Epidermal melanocyte (primary cell): Measurements from ENCODE around the gene IVL.

Experiments
- DNase-seq: peaks from one replicate; pipeline ENCODE4 v3.0.0; 2011; ENCODE audit warnings: low spot score; ENCODE audit not compliant: insufficient read length

IVL gene, protein sequence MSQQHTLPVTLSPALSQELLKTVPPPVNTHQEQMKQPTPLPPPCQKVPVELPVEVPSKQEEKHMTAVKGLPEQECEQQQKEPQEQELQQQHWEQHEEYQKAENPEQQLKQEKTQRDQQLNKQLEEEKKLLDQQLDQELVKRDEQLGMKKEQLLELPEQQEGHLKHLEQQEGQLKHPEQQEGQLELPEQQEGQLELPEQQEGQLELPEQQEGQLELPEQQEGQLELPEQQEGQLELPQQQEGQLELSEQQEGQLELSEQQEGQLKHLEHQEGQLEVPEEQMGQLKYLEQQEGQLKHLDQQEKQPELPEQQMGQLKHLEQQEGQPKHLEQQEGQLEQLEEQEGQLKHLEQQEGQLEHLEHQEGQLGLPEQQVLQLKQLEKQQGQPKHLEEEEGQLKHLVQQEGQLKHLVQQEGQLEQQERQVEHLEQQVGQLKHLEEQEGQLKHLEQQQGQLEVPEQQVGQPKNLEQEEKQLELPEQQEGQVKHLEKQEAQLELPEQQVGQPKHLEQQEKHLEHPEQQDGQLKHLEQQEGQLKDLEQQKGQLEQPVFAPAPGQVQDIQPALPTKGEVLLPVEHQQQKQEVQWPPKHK

GRCh38 chr1:152907686-152908601 lies at the start of gene IVL:
TSS of gene IVL (plus strand) at chr1:152908546. CDS start at chr1:152909798, 1,252 bp downstream.
- DNase-seq = no peak

DNA sequence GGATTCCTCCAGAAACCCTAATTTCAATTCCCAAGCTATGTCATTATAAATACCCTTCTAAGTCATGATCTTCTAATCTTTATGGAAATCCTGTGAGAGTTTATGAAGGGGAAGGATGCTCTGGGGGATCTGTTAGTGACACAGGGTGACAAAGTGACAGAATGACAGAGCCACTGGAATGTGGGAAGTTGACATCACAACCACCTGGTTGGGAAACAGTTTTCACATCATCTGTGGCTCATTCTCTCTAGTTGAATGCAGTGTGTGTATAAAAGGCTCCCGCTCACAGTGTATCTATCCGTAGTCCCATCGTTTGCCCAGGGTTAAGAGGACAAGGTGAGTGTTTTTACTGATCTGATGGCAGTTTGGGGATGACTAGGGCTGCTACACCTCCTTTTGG lies 48.6 kb upstream of the IVL start, which contains the start of gene LCE7A:
LCE7A (plus strand) TSS at position 301 of the 400 bp plus-strand sequence. CDS start 702 bp downstream, outside the sequence.
- no peak for DNase-seq

GRCh38 chr1:152860129-152860528 lies 48.2 kb upstream of the IVL start:
- no peak for DNase-seq

- no peak for DNase-seq
Observed at GRCh38 chr1:152861374-152861773, 47.0 kb upstream of the IVL start.

DNA sequence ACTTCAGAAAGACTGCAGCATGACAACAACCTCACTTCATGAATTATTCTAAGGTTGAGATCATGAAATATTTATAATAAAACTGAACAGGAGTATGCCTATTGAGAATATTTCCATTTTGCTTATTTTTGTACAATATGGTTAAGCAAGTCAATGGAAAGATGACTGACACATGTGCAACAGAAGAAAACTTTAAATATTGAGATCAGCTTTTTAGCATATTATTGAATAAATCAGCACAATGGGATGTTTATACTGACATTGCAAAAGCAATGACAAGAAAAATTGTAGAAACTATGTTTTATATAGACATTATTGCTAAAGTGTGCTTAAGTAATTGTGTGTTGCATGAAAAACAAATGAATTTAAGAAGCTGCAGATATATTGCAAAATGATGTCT lies 43.9 kb upstream of the IVL start:
- no peak for DNase-seq

GRCh38 chr1:152866321-152866720 lies 42.0 kb upstream of the IVL start:
- no peak for DNase-seq

GRCh38 chr1:152869808-152870419 lies 38.4 kb upstream of the IVL start:
- peak; percentile 62 for DNase-seq

DNA sequence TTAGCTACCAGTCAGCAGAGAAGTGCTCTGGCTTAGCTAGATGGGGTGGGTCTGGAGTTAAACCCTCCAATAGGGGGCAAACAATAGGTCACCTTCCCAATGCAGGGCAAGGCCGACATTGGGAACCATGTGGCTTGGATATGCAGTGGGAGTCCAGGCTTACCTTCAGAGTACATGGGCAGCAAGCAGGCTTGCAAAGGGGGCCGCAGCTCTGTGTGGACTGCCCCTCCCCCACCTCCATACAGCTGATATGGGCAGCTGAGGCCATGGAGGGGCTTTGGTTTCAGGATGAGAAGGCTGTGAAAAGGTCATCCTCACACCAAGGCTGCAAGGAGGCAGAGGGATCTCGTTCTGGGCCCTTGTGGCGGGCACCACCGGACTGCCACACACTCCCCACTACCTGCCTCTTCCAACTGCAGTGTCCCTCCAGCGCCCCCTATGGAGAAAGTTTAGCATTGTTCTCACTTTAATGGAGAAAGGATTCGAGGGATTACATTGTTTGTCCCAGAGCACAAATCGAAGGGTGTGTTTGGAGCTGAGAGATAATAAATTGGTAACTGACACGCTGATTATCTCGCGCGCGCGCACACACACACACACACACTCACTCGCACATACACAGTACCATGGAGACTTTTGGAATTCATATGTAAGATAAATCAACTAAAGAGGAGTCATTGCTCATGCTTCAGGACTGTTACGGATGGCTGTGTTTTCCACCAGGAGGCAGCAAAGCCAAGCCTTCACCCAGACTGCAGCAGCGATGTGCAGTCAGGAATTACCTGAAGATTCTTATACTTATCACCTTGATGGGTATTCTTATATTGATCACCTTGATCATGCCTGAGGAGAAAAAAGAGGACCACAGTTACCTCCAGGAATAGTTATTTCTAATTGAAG lies 37.3 kb upstream of the IVL start:
- no peak for DNase-seq

DNA sequence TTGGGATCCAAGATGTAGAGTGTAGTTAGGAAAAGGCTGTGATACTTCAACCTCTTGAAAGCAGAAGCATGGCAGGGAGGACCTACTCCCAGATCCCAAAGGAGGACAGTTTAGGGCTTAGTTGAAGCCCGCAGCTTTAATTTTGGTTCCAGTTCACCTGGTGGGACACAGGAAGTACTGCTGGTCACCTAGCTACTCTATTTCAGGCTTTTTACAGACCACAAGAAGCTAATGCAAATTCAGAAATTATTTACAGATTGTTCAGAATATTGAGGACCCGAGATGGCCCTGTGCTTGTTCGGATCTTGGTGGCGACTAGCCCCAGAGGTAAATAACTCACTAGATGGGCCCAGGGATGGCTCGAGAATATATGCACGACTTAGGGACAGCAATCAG lies 36.6 kb upstream of the IVL start:
- no peak for DNase-seq

GRCh38 chr1:152873495-152873894 lies 34.9 kb upstream of the IVL start:
- DNase-seq = no peak

GRCh38 chr1:152876827-152877226 lies 31.5 kb upstream of the IVL start:
- DNase-seq = no peak

GRCh38 chr1:152878042-152878441 lies 30.3 kb upstream of the IVL start, which contains the start of gene SMCP:
TSS of gene SMCP (plus strand) at chr1:152878322. CDS start at chr1:152884423, 6,101 bp downstream.
- no peak for DNase-seq

DNA sequence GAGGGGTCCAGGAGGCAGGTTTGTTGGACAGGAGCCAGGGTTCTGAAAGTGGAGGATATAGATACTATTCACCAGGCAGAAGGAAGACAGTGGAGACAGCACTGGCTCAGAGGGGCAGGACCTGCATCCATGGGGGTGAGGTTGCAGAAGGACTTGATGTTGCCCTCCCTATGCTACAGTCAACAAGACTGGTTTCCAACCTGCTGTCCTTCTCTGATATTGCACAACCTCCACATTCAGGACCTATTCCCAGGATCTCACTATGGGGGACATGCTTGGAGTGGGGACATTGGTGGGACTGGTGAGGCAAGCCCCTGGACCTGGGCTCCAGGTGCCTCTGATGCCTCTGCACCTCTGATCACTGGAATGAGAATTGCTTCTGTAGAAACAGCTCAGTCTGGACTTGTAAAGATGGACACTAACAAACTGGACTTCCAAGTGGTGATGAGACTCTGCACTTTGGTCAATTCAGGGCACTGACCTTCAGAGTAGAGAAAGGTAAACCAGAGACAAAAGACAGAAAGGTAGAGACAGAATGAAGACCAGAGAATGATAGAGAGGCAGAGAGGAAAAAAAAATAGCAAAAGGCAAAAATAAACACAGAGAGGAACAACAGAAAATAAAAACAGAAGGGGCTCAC lies 28.7 kb upstream of the IVL start:
- no peak for DNase-seq

DNA sequence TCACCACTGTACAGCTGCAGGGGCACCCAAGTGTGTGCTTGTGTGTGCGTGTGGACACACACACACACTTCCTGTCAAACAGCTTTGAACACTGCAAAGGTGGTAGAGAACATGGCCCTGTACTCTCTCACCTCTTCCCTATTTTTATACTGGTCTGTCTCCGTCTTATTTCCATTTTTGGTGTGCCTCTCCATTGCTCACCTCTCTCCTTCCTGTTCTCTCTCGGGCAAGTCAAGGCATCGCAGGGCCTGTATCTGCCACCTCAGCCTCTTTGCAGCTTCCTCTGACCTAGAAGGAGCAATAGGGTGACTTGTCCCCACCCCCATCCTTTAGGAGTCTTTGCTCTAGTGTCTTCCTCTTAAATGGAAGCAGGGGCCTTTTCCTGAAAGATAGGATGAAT lies 28.0 kb upstream of the IVL start:
- no peak for DNase-seq

- no peak for DNase-seq
Observed at GRCh38 chr1:152880907-152881306, 27.4 kb upstream of the IVL start.

- no peak for DNase-seq
Observed at GRCh38 chr1:152884085-152884484, 24.3 kb upstream of the IVL start.

- no peak for DNase-seq
Observed at GRCh38 chr1:152884506-152884905, 23.8 kb upstream of the IVL start.

- no peak for DNase-seq
Observed at GRCh38 chr1:152884966-152885624, 23.3 kb upstream of the IVL start.

DNA sequence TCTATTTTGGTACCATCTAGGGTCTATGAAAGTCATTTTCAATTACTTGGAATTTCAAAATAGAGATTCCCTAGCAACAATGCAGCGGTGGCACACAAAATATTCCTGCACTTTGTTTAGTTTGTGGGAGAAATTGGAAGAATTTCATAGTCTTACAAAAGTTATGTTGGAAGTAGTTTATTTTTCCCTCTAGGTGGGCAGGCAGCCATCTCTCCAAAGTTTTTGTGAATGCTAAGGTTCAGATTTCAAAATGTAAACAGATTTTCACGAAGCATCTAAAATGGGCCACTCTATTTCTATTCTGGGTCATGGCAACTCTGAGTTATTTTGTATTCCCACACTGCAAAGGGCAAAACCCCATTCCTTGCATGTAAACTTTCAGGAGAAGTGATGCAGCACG lies 22.3 kb upstream of the IVL start:
- DNase-seq = no peak
